Caco-2 (cell line): Measurements from ENCODE around the gene ZBTB2. TPM values are rescaled to one million over a fixed set of nuclear protein-coding genes. Genes with fewer than 3 reads are reported as not detected.

ENCODE experiments used
- BruUV-seq: library from RNA; stranded (reverse); fragments of 400-500 nt; replicated peaks from 2 replicates; lab custom pipeline; 2021; lab: Mats Ljungman, UMichigan
- CTCF ChIA-PET: fragments of 300-600 bp; sonication (Branson Sonifier 250); formaldehyde crosslinking; loops from one replicate; lab custom pipeline; 2022; ENCODE audit warnings: antibody characterized with exemption; lab: Charles Lee
- POLR2A ChIA-PET: fragments of 300-600 bp; sonication (Branson Sonifier 250); formaldehyde crosslinking; loops from one replicate; lab custom pipeline; 2022; ENCODE audit warnings: antibody characterized with exemption; lab: Charles Lee
- DNase-seq, 2 experiments: peaks; one replicate each; pipeline versions ENCODE4 v3.0.0 to v3.0.0-alpha.2; 2020 to 2022
- H3K27me3 ChIP-seq: replicated peaks from 2 replicates; pipeline ENCODE4 v1.6.0; 2011; ENCODE audit warnings: low read length; ENCODE audit not compliant: control insufficient read depth, insufficient read depth
- H3K36me3 ChIP-seq: 2 replicates; pipeline ENCODE4 v1.5.1; 2011; ENCODE audit warnings: low read length; ENCODE audit not compliant: control insufficient read depth, insufficient read depth
- H3K4me1 ChIP-seq: fragments of 250-450 bp; sonication (Bioruptor Pico); 2 replicates; pipeline ENCODE4 v1.5.1; 2020; ENCODE audit warnings: mild to moderate bottlenecking
- H3K4me3 ChIP-seq: 2 replicates; pipeline ENCODE4 v1.5.1; 2011; ENCODE audit warnings: low read depth, mild to moderate bottlenecking, control low read depth, low read length
- H3K9me3 ChIP-seq: fragments of 250-450 bp; sonication (Bioruptor Pico); 2 replicates; pipeline ENCODE4 v1.5.1; 2020; ENCODE audit warnings: mild to moderate bottlenecking, moderate library complexity
- H3K27ac Mint-ChIP-seq: one replicate; pipeline ENCODE4 v1.8.0; 2022; ENCODE audit warnings: mixed read lengths; ENCODE audit not compliant: unreplicated experiment
- H3K27me3 Mint-ChIP-seq: one replicate; pipeline ENCODE4 v1.8.0; 2022; ENCODE audit warnings: mixed read lengths; ENCODE audit not compliant: insufficient read depth, unreplicated experiment
- H3K36me3 Mint-ChIP-seq: one replicate; pipeline ENCODE4 v1.8.0; 2022; ENCODE audit warnings: mild to moderate bottlenecking, mixed read lengths; ENCODE audit not compliant: insufficient read depth, unreplicated experiment
- H3K4me1 Mint-ChIP-seq: one replicate; pipeline ENCODE4 v1.8.0; 2022; ENCODE audit warnings: low read depth, mixed read lengths; ENCODE audit not compliant: unreplicated experiment
- H3K4me3 Mint-ChIP-seq: one replicate; pipeline ENCODE4 v1.8.0; 2022; ENCODE audit warnings: mild to moderate bottlenecking, moderate library complexity, mixed read lengths; ENCODE audit not compliant: unreplicated experiment
- H3K9me3 Mint-ChIP-seq: one replicate; pipeline ENCODE4 v1.8.0; 2022; ENCODE audit warnings: mixed read lengths; ENCODE audit not compliant: unreplicated experiment
- intact Hi-C: fragments of 100-400 bp; cut with micrococcal nuclease; formaldehyde crosslinking; loops from one replicate; pipeline ENCODE4 v1.10.0; 2022; ENCODE audit not compliant: unreplicated experiment
- total RNA-seq: library from RNA; stranded (reverse); gene quantifications from 2 replicates; pipeline ENCODE4 v1.2.3, GENCODE V29; 2022
- TF ChIP-seq, protein P1 (sequence below), 2 experiments: fragments of 200-600 bp in 1 of 2; IDR thresholded peaks; 1 replicate in 1 of 2; 2 replicates in 1 of 2; pipeline versions ENCODE4 v1.5.1 to v1.8.0; 2011 to 2022; ENCODE audit warnings: antibody characterized with exemption in 1 of 2, control low read depth in 1 of 2, inconsistent platforms in 1 of 2, low read depth in 1 of 2, low read length in 1 of 2, mild to moderate bottlenecking in 1 of 2, moderate library complexity in 1 of 2; ENCODE audit not compliant: insufficient read depth in 1 of 2, severe bottlenecking in 1 of 2, unreplicated experiment in 1 of 2

ZBTB2 gene
- total RNA-seq, 1 experiment from 2014 or later: 23.9 TPM

- Mint-ChIP-seq H3K4me1 (no peaks in the 10 kb centered on the region), H3K27me3 (peaks cover 7% of the 10 kb centered on the region), H3K36me3 (peaks cover 6% of the 10 kb centered on the region), H3K9me3 (peaks cover 7% of the 10 kb centered on the region), H3K4me3 (peak overlapping the region; percentile 64), H3K27ac (no peak overlapping the region)
- BruUV-seq: no TSS peak
- TF ChIP-seq, protein P1, sequence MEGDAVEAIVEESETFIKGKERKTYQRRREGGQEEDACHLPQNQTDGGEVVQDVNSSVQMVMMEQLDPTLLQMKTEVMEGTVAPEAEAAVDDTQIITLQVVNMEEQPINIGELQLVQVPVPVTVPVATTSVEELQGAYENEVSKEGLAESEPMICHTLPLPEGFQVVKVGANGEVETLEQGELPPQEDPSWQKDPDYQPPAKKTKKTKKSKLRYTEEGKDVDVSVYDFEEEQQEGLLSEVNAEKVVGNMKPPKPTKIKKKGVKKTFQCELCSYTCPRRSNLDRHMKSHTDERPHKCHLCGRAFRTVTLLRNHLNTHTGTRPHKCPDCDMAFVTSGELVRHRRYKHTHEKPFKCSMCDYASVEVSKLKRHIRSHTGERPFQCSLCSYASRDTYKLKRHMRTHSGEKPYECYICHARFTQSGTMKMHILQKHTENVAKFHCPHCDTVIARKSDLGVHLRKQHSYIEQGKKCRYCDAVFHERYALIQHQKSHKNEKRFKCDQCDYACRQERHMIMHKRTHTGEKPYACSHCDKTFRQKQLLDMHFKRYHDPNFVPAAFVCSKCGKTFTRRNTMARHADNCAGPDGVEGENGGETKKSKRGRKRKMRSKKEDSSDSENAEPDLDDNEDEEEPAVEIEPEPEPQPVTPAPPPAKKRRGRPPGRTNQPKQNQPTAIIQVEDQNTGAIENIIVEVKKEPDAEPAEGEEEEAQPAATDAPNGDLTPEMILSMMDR (IDR thresholded peaks at IDR 0.05; ENCODE audit: insufficient read depth in 1 of 2, low read depth in 1 of 2, low read length in 1 of 2, severe bottlenecking in 1 of 2, unreplicated experiment in 1 of 2): no peak
- intact Hi-C loops: loop anchor here (2.0 kb wide), 1 partner anchor 433 kb away; no protein-coding TSS in a partner anchor
- Histone ChIP-seq H3K36me3 (no peaks in the 10 kb centered on the region), H3K4me1 (peaks cover 4% of the 10 kb centered on the region; the same call in 1 of the 2 replicates), H3K4me3 (peak overlapping the region; percentile 33), H3K27me3 (peaks cover 4% of the 10 kb centered on the region; the same call in 1 of the 2 replicates), H3K9me3 (no peaks in the 10 kb centered on the region)
- ChIA-PET POLR2A (interaction anchor here (0.6 kb wide), 1 partner anchor 306 kb away, joined by 3 read pairs; no protein-coding TSS in a partner anchor), CTCF (interaction anchor here (0.6 to 5.3 kb wide), 8 partner anchors 10 to 434 kb away, joined by 3 to 83 read pairs (median 4); no protein-coding TSS in a partner anchor)
- peak in 1 of 2 experiments; percentile 18 for DNase-seq
These were observed 66.0 kb downstream of the ZBTB2 start for GRCh38 chr6:151325075-151326050.

DNA sequence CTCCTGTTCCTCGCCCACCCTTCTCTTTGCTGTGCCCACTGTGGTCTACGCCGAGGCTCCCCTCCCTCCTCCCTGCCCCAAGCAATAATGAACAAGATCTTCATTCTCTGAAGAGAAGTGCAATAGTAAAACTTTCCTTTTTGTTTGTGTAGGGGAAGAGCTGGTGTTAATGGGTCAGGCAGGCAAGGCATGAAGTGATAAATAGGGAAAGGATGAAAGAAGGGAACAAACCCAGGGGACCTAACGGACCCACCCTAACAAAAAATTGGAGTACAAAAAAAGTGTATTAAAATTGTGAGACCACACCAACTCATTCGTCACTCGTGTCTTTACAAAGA, 66.9 kb downstream of the ZBTB2 start:
- DNase-seq: no peak
- TF ChIP-seq, protein P1 (IDR thresholded peaks at IDR 0.05; ENCODE audit: insufficient read depth in 1 of 2, low read depth in 1 of 2, low read length in 1 of 2, severe bottlenecking in 1 of 2, unreplicated experiment in 1 of 2): no peak
- no peak overlapping the region for H3K4me3 ChIP-seq
- BruUV-seq: no TSS peak
- peaks cover 8% of the 10 kb centered on the region for H3K27me3 Mint-ChIP-seq
- no peaks in the 10 kb centered on the region for H3K36me3 ChIP-seq
- intact Hi-C loops: loop anchor here (1.0 to 5.0 kb wide), 3 partner anchors 72 to 432 kb away; no protein-coding TSS in a partner anchor
- H3K9me3 Mint-ChIP-seq: peaks cover 9% of the 10 kb centered on the region
- peaks cover 5% of the 10 kb centered on the region; the same call in 1 of the 2 replicates for H3K27me3 ChIP-seq
- CTCF ChIA-PET: interaction anchor here (0.6 to 5.3 kb wide), 15 partner anchors 9 to 655 kb away, joined by 3 to 83 read pairs (median 4); no protein-coding TSS in a partner anchor
- no peak overlapping the region for H3K27ac Mint-ChIP-seq
- no peaks in the 10 kb centered on the region for H3K9me3 ChIP-seq
- peak overlapping the region; percentile 24 for H3K4me3 Mint-ChIP-seq
- POLR2A ChIA-PET: interaction anchor here (1.0 kb wide), 1 partner anchor 314 kb away, joined by 3 read pairs; no protein-coding TSS in a partner anchor
- peaks cover 6% of the 10 kb centered on the region for H3K36me3 Mint-ChIP-seq
- no peaks in the 10 kb centered on the region for H3K4me1 Mint-ChIP-seq
- peaks cover 4% of the 10 kb centered on the region; the same call in 1 of the 2 replicates for H3K4me1 ChIP-seq
